GM12875 (cell line): ENCODE results near the gene SAMD5.

ENCODE experiments used
- H3K4me3 ChIP-seq: one replicate; pipeline ENCODE4 v1.5.1; 2011; ENCODE audit warnings: low read depth, low read length, control low read depth
- CTCF ChIP-seq: IDR thresholded peaks from 2 replicates; pipeline ENCODE4 v1.5.1; 2011; ENCODE audit warnings: low read depth, mild to moderate bottlenecking, control low read depth, inconsistent platforms, low read length, moderate library complexity, borderline replicate concordance; ENCODE audit not compliant: insufficient read depth

Gene SAMD5

GRCh38 chr6:147508042-147508865 lies at the start of gene SAMD5:
SAMD5 (plus strand) TSS chr6:147508690; CDS start chr6:147508929, 239 bp downstream.
- TF ChIP-seq CTCF = no peak
- H3K4me3 ChIP-seq = no peak within 1 kb of the TSS

- no peak for TF ChIP-seq CTCF
- no peak overlapping the region for H3K4me3 ChIP-seq
Measured at GRCh38 chr6:147459780-147460179, 48.7 kb upstream of the SAMD5 start.

GRCh38 chr6:147463651-147464050 lies 44.8 kb upstream of the SAMD5 start:
- H3K4me3 ChIP-seq = no peak overlapping the region
- TF ChIP-seq CTCF = no peak

- TF ChIP-seq CTCF = no peak
- H3K4me3 ChIP-seq = no peak overlapping the region
Measured at GRCh38 chr6:147467428-147467827, 41.1 kb upstream of the SAMD5 start.

GRCh38 chr6:147467886-147468285 lies 40.6 kb upstream of the SAMD5 start:
- TF ChIP-seq CTCF = no peak
- H3K4me3 ChIP-seq = no peak overlapping the region

GRCh38 chr6:147468634-147469033 lies 39.9 kb upstream of the SAMD5 start:
- no peak for TF ChIP-seq CTCF

GRCh38 chr6:147479857-147480256 lies 28.6 kb upstream of the SAMD5 start:
- no peak for TF ChIP-seq CTCF
- no peak overlapping the region for H3K4me3 ChIP-seq

More at GRCh38 chr6:147468634-147469033, 39.9 kb upstream of the SAMD5 start:
- no peak overlapping the region for H3K4me3 ChIP-seq
